Liver (tissue), 3 donors: ENCODE data around the gene ZNF888.
"Not testable (repeated sequence)": the region's sequence is repeated elsewhere in the genome, so short reads cannot be mapped to it uniquely, and the experiment has no call there.

Experiments
- CTCF ChIP-seq: fragments of 150-350 bp; IDR thresholded peaks from 2 replicates; pipeline ENCODE4 v1.5.1; 2017; ENCODE audit warnings: improper control_type of control experiment, low read depth, low read length; ENCODE audit not compliant: missing input control
- GABPA ChIP-seq, 2 donors: IDR thresholded peaks in 1 of 2; conservative IDR thresholded peaks in 1 of 2; 2 replicates each; pipeline ENCODE4 v1.6.1; 2016; ENCODE audit warnings: antibody characterized with exemption in 2 of 2, mild to moderate bottlenecking in 1 of 2, moderate library complexity in 1 of 2
- JUND ChIP-seq, 2 donors: IDR thresholded peaks; 2 replicates each; pipeline ENCODE4 v1.6.1; 2016; ENCODE audit warnings: antibody characterized with exemption in 2 of 2
- NR2F2 ChIP-seq: IDR thresholded peaks from 2 replicates; pipeline ENCODE4 v1.6.1; 2016; ENCODE audit warnings: antibody characterized with exemption
- RAD21 ChIP-seq, 2 donors: IDR thresholded peaks; 2 replicates each; pipeline ENCODE4 v1.6.1; 2016; ENCODE audit warnings: antibody characterized with exemption in 2 of 2, mild to moderate bottlenecking in 2 of 2
- RXRA ChIP-seq, 2 donors: IDR thresholded peaks; 2 replicates each; pipeline ENCODE4 v1.6.1; 2017 to 2018; ENCODE audit warnings: antibody characterized with exemption in 2 of 2, mild to moderate bottlenecking in 1 of 2
- SP1 ChIP-seq: IDR thresholded peaks from 2 replicates; pipeline ENCODE4 v1.6.1; 2018; ENCODE audit warnings: antibody characterized with exemption, mild to moderate bottlenecking
- TAF1 ChIP-seq: conservative IDR thresholded peaks from 2 replicates; pipeline ENCODE4 v1.6.1; 2016; ENCODE audit warnings: antibody characterized with exemption, mild to moderate bottlenecking
- YY1 ChIP-seq: IDR thresholded peaks from 2 replicates; pipeline ENCODE4 v1.6.1; 2016; ENCODE audit warnings: antibody characterized with exemption, mild to moderate bottlenecking
- ZBTB33 ChIP-seq: IDR thresholded peaks from 2 replicates; pipeline ENCODE4 v1.6.1; 2016; ENCODE audit warnings: antibody characterized with exemption
- TF ChIP-seq, protein P1 (sequence below): IDR thresholded peaks from 2 replicates; pipeline ENCODE4 v1.6.1; 2016; ENCODE audit warnings: antibody characterized with exemption, mild to moderate bottlenecking
- TF ChIP-seq, protein P2 (sequence below): IDR thresholded peaks from 2 replicates; pipeline ENCODE4 v1.6.1; 2016; ENCODE audit warnings: antibody characterized with exemption
- donor health status: healthy.
- donor health status: healthy.

- not testable (repeated sequence) for TF ChIP-seq NR2F2; CTCF; YY1; JUND (IDR thresholded peaks at IDR 0.05); SP1; TAF1; RAD21 (IDR thresholded peaks at IDR 0.05); ZBTB33; GABPA (IDR thresholded peaks at IDR 0.05 in 1 of 2, conservative IDR thresholded peaks at IDR 0.05 in 1 of 2); RXRA (IDR thresholded peaks at IDR 0.05)
- TF ChIP-seq, protein P1, sequence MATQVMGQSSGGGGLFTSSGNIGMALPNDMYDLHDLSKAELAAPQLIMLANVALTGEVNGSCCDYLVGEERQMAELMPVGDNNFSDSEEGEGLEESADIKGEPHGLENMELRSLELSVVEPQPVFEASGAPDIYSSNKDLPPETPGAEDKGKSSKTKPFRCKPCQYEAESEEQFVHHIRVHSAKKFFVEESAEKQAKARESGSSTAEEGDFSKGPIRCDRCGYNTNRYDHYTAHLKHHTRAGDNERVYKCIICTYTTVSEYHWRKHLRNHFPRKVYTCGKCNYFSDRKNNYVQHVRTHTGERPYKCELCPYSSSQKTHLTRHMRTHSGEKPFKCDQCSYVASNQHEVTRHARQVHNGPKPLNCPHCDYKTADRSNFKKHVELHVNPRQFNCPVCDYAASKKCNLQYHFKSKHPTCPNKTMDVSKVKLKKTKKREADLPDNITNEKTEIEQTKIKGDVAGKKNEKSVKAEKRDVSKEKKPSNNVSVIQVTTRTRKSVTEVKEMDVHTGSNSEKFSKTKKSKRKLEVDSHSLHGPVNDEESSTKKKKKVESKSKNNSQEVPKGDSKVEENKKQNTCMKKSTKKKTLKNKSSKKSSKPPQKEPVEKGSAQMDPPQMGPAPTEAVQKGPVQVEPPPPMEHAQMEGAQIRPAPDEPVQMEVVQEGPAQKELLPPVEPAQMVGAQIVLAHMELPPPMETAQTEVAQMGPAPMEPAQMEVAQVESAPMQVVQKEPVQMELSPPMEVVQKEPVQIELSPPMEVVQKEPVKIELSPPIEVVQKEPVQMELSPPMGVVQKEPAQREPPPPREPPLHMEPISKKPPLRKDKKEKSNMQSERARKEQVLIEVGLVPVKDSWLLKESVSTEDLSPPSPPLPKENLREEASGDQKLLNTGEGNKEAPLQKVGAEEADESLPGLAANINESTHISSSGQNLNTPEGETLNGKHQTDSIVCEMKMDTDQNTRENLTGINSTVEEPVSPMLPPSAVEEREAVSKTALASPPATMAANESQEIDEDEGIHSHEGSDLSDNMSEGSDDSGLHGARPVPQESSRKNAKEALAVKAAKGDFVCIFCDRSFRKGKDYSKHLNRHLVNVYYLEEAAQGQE = not testable (repeated sequence)
- TF ChIP-seq, protein P2, sequence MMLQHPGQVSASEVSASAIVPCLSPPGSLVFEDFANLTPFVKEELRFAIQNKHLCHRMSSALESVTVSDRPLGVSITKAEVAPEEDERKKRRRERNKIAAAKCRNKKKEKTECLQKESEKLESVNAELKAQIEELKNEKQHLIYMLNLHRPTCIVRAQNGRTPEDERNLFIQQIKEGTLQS = not testable (repeated sequence)
These were observed 21.7 kb upstream of the ZNF888 start for GRCh38 chr19:52944703-52945493.
